ENCODE data around the gene RHOB. TPM values are rescaled to one million over a fixed set of nuclear protein-coding genes. Genes with fewer than 3 reads are reported as not detected.

Gene RHOB
- total and polyA plus RNA-seq, 2 of the 13 experiments (the other 11 are each of a cell fraction or from before 2014, with no cell fraction given) = 192 to 268 TPM

DNA sequence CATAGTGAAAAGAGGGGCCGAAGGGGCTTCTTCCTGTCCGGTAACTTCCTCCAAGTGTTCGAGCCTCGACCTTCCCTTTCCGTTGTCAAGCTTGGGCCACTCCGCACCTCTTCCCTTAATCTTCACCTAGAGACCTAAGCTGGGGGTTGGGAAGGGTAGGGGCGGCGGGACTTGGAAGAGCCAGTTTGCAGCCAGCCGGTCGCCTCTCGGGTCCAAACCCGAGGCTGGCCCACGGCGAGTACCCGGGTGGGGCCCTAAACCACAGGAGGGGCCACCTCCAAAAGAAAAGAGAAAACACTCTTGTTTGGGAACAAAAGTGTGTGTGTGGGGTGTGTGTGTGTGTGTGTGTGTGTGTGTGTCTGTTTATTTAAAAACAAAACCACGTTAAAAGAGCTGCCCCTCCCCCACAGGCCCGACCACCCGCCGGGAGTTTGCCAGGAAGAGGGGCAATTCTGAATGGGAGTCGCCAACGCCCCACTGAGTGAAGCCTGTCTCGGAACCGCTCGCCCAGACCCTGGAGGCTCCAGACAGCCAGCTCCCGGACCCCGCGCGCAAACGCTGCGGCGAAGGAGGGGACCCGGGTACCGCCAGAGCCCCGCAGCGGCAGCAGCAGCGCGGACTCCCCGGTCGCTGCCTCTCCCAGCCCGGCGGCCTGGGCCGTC is 488 bp upstream of the RHOB start (continued):
- TF ChIP-seq, protein P1, sequence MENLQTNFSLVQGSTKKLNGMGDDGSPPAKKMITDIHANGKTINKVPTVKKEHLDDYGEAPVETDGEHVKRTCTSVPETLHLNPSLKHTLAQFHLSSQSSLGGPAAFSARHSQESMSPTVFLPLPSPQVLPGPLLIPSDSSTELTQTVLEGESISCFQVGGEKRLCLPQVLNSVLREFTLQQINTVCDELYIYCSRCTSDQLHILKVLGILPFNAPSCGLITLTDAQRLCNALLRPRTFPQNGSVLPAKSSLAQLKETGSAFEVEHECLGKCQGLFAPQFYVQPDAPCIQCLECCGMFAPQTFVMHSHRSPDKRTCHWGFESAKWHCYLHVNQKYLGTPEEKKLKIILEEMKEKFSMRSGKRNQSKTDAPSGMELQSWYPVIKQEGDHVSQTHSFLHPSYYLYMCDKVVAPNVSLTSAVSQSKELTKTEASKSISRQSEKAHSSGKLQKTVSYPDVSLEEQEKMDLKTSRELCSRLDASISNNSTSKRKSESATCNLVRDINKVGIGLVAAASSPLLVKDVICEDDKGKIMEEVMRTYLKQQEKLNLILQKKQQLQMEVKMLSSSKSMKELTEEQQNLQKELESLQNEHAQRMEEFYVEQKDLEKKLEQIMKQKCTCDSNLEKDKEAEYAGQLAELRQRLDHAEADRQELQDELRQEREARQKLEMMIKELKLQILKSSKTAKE (CRISPR knock-in tag; IDR thresholded peaks at IDR 0.05; ENCODE audit: borderline replicate concordance) = no peak
- TF ChIP-seq TBX3 (IDR thresholded peaks at IDR 0.05; ENCODE audit: borderline replicate concordance) (0 out of 2 replicates have a peak, but pooled peaks have one; percentile 16), ZNF446 (CRISPR knock-in tag; IDR thresholded peaks at IDR 0.05) (no peak), SRY (CRISPR knock-in tag; IDR thresholded peaks at IDR 0.05) (no peak), ZC3H13 (CRISPR knock-in tag; IDR thresholded peaks at IDR 0.05) (no peak), MTF1 (CRISPR knock-in tag; IDR thresholded peaks at IDR 0.05) (no peak), NFKB2 (CRISPR knock-in tag; IDR thresholded peaks at IDR 0.05; ENCODE audit: borderline replicate concordance) (no peak), RFX3 (CRISPR knock-in tag; IDR thresholded peaks at IDR 0.05) (no peak), ZNF121 (CRISPR knock-in tag; IDR thresholded peaks at IDR 0.05) (no peak; the same call in 1 of the 2 replicates), SIN3B (IDR thresholded peaks at IDR 0.05; ENCODE audit: low read length) (no peak), ZNF609 (CRISPR knock-in tag; IDR thresholded peaks at IDR 0.05; ENCODE audit: borderline replicate concordance) (peak; percentile 51), ZNF747 (CRISPR knock-in tag; IDR thresholded peaks at IDR 0.05; ENCODE audit: borderline replicate concordance) (no peak), RAD51 (IDR thresholded peaks at IDR 0.05; ENCODE audit: borderline replicate concordance) (no peak), RARA (CRISPR knock-in tag; IDR thresholded peaks at IDR 0.05) (no peak), ZNF850 (CRISPR knock-in tag; conservative IDR thresholded peaks at IDR 0.05) (no peak)
- TF ChIP-seq, protein P2, sequence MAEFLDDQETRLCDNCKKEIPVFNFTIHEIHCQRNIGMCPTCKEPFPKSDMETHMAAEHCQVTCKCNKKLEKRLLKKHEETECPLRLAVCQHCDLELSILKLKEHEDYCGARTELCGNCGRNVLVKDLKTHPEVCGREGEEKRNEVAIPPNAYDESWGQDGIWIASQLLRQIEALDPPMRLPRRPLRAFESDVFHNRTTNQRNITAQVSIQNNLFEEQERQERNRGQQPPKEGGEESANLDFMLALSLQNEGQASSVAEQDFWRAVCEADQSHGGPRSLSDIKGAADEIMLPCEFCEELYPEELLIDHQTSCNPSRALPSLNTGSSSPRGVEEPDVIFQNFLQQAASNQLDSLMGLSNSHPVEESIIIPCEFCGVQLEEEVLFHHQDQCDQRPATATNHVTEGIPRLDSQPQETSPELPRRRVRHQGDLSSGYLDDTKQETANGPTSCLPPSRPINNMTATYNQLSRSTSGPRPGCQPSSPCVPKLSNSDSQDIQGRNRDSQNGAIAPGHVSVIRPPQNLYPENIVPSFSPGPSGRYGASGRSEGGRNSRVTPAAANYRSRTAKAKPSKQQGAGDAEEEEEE (CRISPR knock-in tag; IDR thresholded peaks at IDR 0.05; ENCODE audit: borderline replicate concordance) = no peak
- TF ChIP-seq, protein P3, sequence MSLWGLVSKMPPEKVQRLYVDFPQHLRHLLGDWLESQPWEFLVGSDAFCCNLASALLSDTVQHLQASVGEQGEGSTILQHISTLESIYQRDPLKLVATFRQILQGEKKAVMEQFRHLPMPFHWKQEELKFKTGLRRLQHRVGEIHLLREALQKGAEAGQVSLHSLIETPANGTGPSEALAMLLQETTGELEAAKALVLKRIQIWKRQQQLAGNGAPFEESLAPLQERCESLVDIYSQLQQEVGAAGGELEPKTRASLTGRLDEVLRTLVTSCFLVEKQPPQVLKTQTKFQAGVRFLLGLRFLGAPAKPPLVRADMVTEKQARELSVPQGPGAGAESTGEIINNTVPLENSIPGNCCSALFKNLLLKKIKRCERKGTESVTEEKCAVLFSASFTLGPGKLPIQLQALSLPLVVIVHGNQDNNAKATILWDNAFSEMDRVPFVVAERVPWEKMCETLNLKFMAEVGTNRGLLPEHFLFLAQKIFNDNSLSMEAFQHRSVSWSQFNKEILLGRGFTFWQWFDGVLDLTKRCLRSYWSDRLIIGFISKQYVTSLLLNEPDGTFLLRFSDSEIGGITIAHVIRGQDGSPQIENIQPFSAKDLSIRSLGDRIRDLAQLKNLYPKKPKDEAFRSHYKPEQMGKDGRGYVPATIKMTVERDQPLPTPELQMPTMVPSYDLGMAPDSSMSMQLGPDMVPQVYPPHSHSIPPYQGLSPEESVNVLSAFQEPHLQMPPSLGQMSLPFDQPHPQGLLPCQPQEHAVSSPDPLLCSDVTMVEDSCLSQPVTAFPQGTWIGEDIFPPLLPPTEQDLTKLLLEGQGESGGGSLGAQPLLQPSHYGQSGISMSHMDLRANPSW (CRISPR knock-in tag; IDR thresholded peaks at IDR 0.05; ENCODE audit: borderline replicate concordance) = no peak
- TF ChIP-seq, protein P4, sequence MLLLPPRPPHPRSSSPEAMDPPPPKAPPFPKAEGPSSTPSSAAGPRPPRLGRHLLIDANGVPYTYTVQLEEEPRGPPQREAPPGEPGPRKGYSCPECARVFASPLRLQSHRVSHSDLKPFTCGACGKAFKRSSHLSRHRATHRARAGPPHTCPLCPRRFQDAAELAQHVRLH (CRISPR knock-in tag; IDR thresholded peaks at IDR 0.05; ENCODE audit: borderline replicate concordance, low read depth) = no peak
